ENCODE data around the gene RPP14.

Gene RPP14

GRCh38 chr3:58291671-58292338, 14.2 kb upstream of the RPP14 start:
- DNase-seq (no peak), ATAC-seq (no peak)

- ATAC-seq = no peak
- DNase-seq = no peak
These were observed 13.2 kb upstream of the RPP14 start for GRCh38 chr3:58292866-58293265.

GRCh38 chr3:58293516-58293915, 12.5 kb upstream of the RPP14 start:
- DNase-seq (no peak), ATAC-seq (no peak)

- DNase-seq (no peak), ATAC-seq (no peak)
These were observed 9.8 kb upstream of the RPP14 start for GRCh38 chr3:58296269-58296668.

- no peak for DNase-seq
- ATAC-seq = no peak
These were observed 9.2 kb upstream of the RPP14 start for GRCh38 chr3:58296843-58297242.

- DNase-seq (no peak), ATAC-seq (no peak)
These were observed 7.9 kb upstream of the RPP14 start for GRCh38 chr3:58298190-58298589.

- ATAC-seq = no peak
- DNase-seq = no peak
These were observed 7.0 kb upstream of the RPP14 start for GRCh38 chr3:58299075-58299474.

- ATAC-seq = no peak
- no peak for DNase-seq
These were observed 6.1 kb upstream of the RPP14 start for GRCh38 chr3:58299839-58300516.

GRCh38 chr3:58307639-58308215, 1.7 kb downstream of the RPP14 start:
- DNase-seq (peak; percentile 44), ATAC-seq (no peak)

- ATAC-seq (no peak), DNase-seq (no peak)
These were observed 2.7 kb downstream of the RPP14 start for GRCh38 chr3:58308728-58309127.

- ATAC-seq = no peak
- no peak for DNase-seq
These were observed 11.8 kb downstream of the RPP14 start for GRCh38 chr3:58317811-58318210.

GRCh38 chr3:58321791-58322190, 15.7 kb downstream of the RPP14 start:
- ATAC-seq (no peak), DNase-seq (no peak)

GRCh38 chr3:58322793-58323192, 16.7 kb downstream of the RPP14 start:
- ATAC-seq (no peak), DNase-seq (no peak)

- peak; percentile 86 for ATAC-seq
These were observed 17.7 kb downstream of the RPP14 start for GRCh38 chr3:58323529-58324390.

GRCh38 chr3:58324391-58325390, 18.6 kb downstream of the RPP14 start:
- DNase-seq (no peak), ATAC-seq (peak; percentile 72)

More at GRCh38 chr3:58323529-58324390, 17.7 kb downstream of the RPP14 start:
- DNase-seq = no peak

GRCh38 chr3:58325525-58325992, 19.5 kb downstream of the RPP14 start:
- ATAC-seq (no peak), DNase-seq (no peak)

GRCh38 chr3:58326267-58326900, 20.3 kb downstream of the RPP14 start:
- DNase-seq = no peak
- no peak for ATAC-seq

GRCh38 chr3:58329150-58329921, 23.3 kb downstream of the RPP14 start:
- DNase-seq (no peak), ATAC-seq (no peak)

- DNase-seq (no peak), ATAC-seq (no peak)
These were observed 23.9 kb downstream of the RPP14 start for GRCh38 chr3:58329922-58330413.

All from stimulated activated naive CD8-positive, alpha-beta T cell treated with anti-CD3 and anti-CD28 coated beads, Interleukin-15, Interleukin-2, amounts not matched to agents 100 U/mL and 50 U/mL, for 24 hours (primary cell).